Activated T-cell treated with anti-CD3 and anti-CD28 coated beads, Interleukin-2, amount 50 U/mL, for 72 hours (primary cell): ENCODE results near the gene OVOL2. TPM values are rescaled to one million over a fixed set of nuclear protein-coding genes. Genes with fewer than 3 reads are reported as not detected.

Source experiments
- ATAC-seq, 2 donors: fragments of 150-1000 bp; cut with Tn5 transposase; replicated peaks in 1 of 2; 2 replicates each; pipeline ENCODE4 v1.10.0; 2021; ENCODE audit warnings: moderate library complexity in 2 of 2, mild to moderate bottlenecking in 1 of 2
- DNase-seq, 2 donors: peaks; one replicate each; pipeline ENCODE4 v3.0.0; 2021 to 2022; ENCODE audit warnings: mixed read lengths in 1 of 2
- H3K27ac Mint-ChIP-seq: one replicate; pipeline ENCODE4 v1.8.0; 2022; ENCODE audit warnings: mild to moderate bottlenecking, moderate library complexity, mixed read lengths
- H3K27me3 Mint-ChIP-seq: one replicate; pipeline ENCODE4 v1.8.0; 2022; ENCODE audit warnings: low read depth, mixed read lengths
- H3K36me3 Mint-ChIP-seq, 2 donors: one replicate each; pipeline ENCODE4 v1.8.0; 2022; ENCODE audit warnings: mixed read lengths in 2 of 2, mild to moderate bottlenecking in 1 of 2; ENCODE audit not compliant: insufficient read depth in 2 of 2
- H3K4me1 Mint-ChIP-seq: one replicate; pipeline ENCODE4 v1.8.0; 2022; ENCODE audit warnings: low read depth, mixed read lengths
- H3K4me3 Mint-ChIP-seq, 2 donors: one replicate each; pipeline ENCODE4 v1.8.0; 2022; ENCODE audit warnings: mild to moderate bottlenecking in 2 of 2, mixed read lengths in 2 of 2, moderate library complexity in 2 of 2
- H3K9me3 Mint-ChIP-seq, 2 donors: one replicate each; pipeline ENCODE4 v1.8.0; 2022; ENCODE audit warnings: mixed read lengths in 2 of 2
- total RNA-seq, 2 donors: library from RNA; stranded (reverse); gene quantifications; one replicate each; pipeline ENCODE4 v1.2.3, GENCODE V29; 2022

OVOL2 gene
- total RNA-seq, 2 donors from 2014 or later = 0.25 to 0.41 TPM

- Mint-ChIP-seq H3K27me3 (no peaks in the 10 kb centered on the region), H3K27ac (no peak overlapping the region), H3K9me3 (no peaks in the 10 kb centered on the region), H3K4me1 (peaks cover 33% of the 10 kb centered on the region), H3K36me3 (peaks cover 11 to 40% of the 10 kb centered on the region in 2 donors), H3K4me3 (no peak overlapping the region)
- no peak for DNase-seq
- no peak for ATAC-seq
These were observed 81.4 kb downstream of the OVOL2 start for GRCh38 chr20:17976305-17976704.

Other genes starting within 250 kb of the OVOL2 start
- 100 to 1,000 TPM; 207 to 208 TPM for gene SNX5, start 89.1 kb downstream of the OVOL2 start, total RNA-seq
- 10 to 100 TPM; 41.1 to 47.0 TPM for gene MGME1, start 88.9 kb downstream of the OVOL2 start, total RNA-seq
- gene KAT14, start 79.9 kb upstream of the OVOL2 start, total RNA-seq = 10 to 100 TPM; 12.4 to 16.2 TPM
- 10 to 100 TPM in 1 of 2 donors, 1 to 10 TPM in 1; 9.7 to 10.2 TPM for gene PET117, start 79.9 kb upstream of the OVOL2 start, total RNA-seq
- 10 to 100 TPM; 10.9 to 12.5 TPM for gene ZNF133, start 230.6 kb upstream of the OVOL2 start, total RNA-seq